ENCODE results near the gene OR51S1. TPM values are rescaled to one million over a fixed set of nuclear protein-coding genes. Genes with fewer than 3 reads are reported as not detected.

Gene OR51S1
- total and polyA plus RNA-seq, 2 donors (not counting 3 experiments of a cell fraction or from before 2014, with no cell fraction given), result not detected

GRCh38 chr11:4825132-4825531 lies 23.9 kb downstream of the OR51S1 start:
- no TSS peak for BruUV-seq (replicated peaks)
- dilution Hi-C loops (cut with MboI; ENCODE audit: extremely low pct_ligation_motif_present, low sequenced_read_pairs), result no loop called here
- POLR2A ChIA-PET, result no interaction called here
- Histone ChIP-seq H3K27ac (ENCODE audit: insufficient read depth, low read depth, low read length) (no peak overlapping the region), H2AFZ (ENCODE audit: low read depth, low read length) (no peak overlapping the region), H3K9me3 (replicated peaks; ENCODE audit: control insufficient read depth, insufficient read depth, low read length) (no peaks in the 10 kb centered on the region), H3K4me3 (replicated peaks in 1 of 3; ENCODE audit: insufficient read depth in 1 of 3, low read depth in 1 of 3, low read length in 3 of 3) (no peak overlapping the region), H3K9ac (replicated peaks; ENCODE audit: extremely low read depth, insufficient read depth, low read length) (no peak overlapping the region), H4K20me1 (replicated peaks; ENCODE audit: control insufficient read depth, extremely low read depth, insufficient read depth, low read length) (no peaks in the 10 kb centered on the region), H3K36me3 (ENCODE audit: control insufficient read depth in 2 of 2, extremely low read depth in 1 of 2, insufficient read depth in 2 of 2, low read length in 2 of 2) (no peaks in the 10 kb centered on the region), H3K27me3 (ENCODE audit: control insufficient read depth in 2 of 2, insufficient read depth in 2 of 2, low read length in 2 of 2) (no peaks in the 10 kb centered on the region), H3K4me2 (ENCODE audit: insufficient read depth, low read length) (no peak overlapping the region), H3K79me2 (ENCODE audit: control insufficient read depth, insufficient read depth, low read length) (no peaks in the 10 kb centered on the region), H3K9me1 (replicated peaks; ENCODE audit: control insufficient read depth, extremely low read depth, insufficient read depth, low read length) (no peaks in the 10 kb centered on the region), H3K4me1 (ENCODE audit: control insufficient read depth, extremely low read depth, insufficient read depth, low read length) (no peaks in the 10 kb centered on the region)
- CTCF ChIA-PET, result no interaction called here
- no peak for FAIRE-seq
- no peak for TF ChIP-seq POLR2AphosphoS5 (IDR thresholded peaks at IDR 0.05; ENCODE audit: insufficient read depth, low read depth, low read length)
- no peak for TF ChIP-seq GATA2 (IDR thresholded peaks at IDR 0.05; ENCODE audit: insufficient read depth, insufficient read length, low read depth, low read length)
- no peak for TF ChIP-seq JUN (IDR thresholded peaks at IDR 0.05; ENCODE audit: borderline replicate concordance, insufficient read depth, insufficient read length, low read depth)
- no peak for TF ChIP-seq FOS (IDR thresholded peaks at IDR 0.05; ENCODE audit: borderline replicate concordance, insufficient read depth, low read length)
- TF ChIP-seq, protein P1, sequence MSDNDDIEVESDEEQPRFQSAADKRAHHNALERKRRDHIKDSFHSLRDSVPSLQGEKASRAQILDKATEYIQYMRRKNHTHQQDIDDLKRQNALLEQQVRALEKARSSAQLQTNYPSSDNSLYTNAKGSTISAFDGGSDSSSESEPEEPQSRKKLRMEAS (IDR thresholded peaks at IDR 0.05; ENCODE audit: insufficient read depth, insufficient read length), result no peak
- TF ChIP-seq EZH2 (IDR thresholded peaks at IDR 0.05; ENCODE audit: borderline replicate concordance, low read depth, low read length, severe bottlenecking), result no peak
- no peak for TF ChIP-seq MYC (IDR thresholded peaks at IDR 0.05; ENCODE audit: low read depth, low read length)
- no peak for TF ChIP-seq POLR2A (IDR thresholded peaks at IDR 0.05; ENCODE audit: low read depth, low read length)
- TF ChIP-seq, protein P2, sequence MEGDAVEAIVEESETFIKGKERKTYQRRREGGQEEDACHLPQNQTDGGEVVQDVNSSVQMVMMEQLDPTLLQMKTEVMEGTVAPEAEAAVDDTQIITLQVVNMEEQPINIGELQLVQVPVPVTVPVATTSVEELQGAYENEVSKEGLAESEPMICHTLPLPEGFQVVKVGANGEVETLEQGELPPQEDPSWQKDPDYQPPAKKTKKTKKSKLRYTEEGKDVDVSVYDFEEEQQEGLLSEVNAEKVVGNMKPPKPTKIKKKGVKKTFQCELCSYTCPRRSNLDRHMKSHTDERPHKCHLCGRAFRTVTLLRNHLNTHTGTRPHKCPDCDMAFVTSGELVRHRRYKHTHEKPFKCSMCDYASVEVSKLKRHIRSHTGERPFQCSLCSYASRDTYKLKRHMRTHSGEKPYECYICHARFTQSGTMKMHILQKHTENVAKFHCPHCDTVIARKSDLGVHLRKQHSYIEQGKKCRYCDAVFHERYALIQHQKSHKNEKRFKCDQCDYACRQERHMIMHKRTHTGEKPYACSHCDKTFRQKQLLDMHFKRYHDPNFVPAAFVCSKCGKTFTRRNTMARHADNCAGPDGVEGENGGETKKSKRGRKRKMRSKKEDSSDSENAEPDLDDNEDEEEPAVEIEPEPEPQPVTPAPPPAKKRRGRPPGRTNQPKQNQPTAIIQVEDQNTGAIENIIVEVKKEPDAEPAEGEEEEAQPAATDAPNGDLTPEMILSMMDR (IDR thresholded peaks at IDR 0.05; ENCODE audit: extremely low read depth in 1 of 2, insufficient read depth in 1 of 2, low read depth in 1 of 2, low read length in 2 of 2), result no peak
- DNase-seq (ENCODE audit: low read depth, low spot score), result no peak
- intact Hi-C loops (cut with micrococcal nuclease), result no loop called here

Data from endothelial cell of umbilical vein (primary cell).